OCI-LY1 (cell line): Measurements from ENCODE around the gene INPP4A.
A peak's percentile ranks its signal among the peaks of the same experiment; 100 is the strongest.

ENCODE experiments used
- H2AFZ ChIP-seq: fragments of 200-600 bp; sonication (generic), shearing (Covaris generic); 2 replicates; pipeline ENCODE4 v1.6.0; 2014; ENCODE audit warnings: antibody characterized with exemption, mild to moderate bottlenecking, low read length
- H3F3A ChIP-seq: fragments of 200-600 bp; sonication (generic), shearing (Covaris generic); 2 replicates; pipeline ENCODE4 v1.6.0; 2014; ENCODE audit warnings: mild to moderate bottlenecking, antibody characterized with exemption, low read length, moderate library complexity; ENCODE audit not compliant: insufficient read depth
- H3K27ac ChIP-seq: fragments of 200-600 bp; sonication (generic); 2 replicates; pipeline ENCODE4 v1.5.1; 2014; ENCODE audit warnings: low read length, mixed run types, mild to moderate bottlenecking, low read depth; ENCODE audit not compliant: poor library complexity, severe bottlenecking
- H3K27me3 ChIP-seq: fragments of 200-600 bp; sonication (generic); 2 replicates; pipeline ENCODE4 v1.6.0; 2014; ENCODE audit warnings: antibody characterized with exemption, mild to moderate bottlenecking, low read length, moderate library complexity; ENCODE audit not compliant: insufficient read depth
- H3K36me3 ChIP-seq: fragments of 200-600 bp; sonication (generic); 2 replicates; pipeline ENCODE4 v1.6.1; 2014; ENCODE audit warnings: mild to moderate bottlenecking, antibody characterized with exemption, low read length, moderate library complexity, mixed read lengths; ENCODE audit not compliant: insufficient read depth
- H3K4me1 ChIP-seq: fragments of 200-600 bp; sonication (generic); 2 replicates; pipeline ENCODE4 v1.5.1; 2014; ENCODE audit warnings: mild to moderate bottlenecking, low read length, moderate library complexity; ENCODE audit not compliant: insufficient read depth, severe bottlenecking
- H3K4me2 ChIP-seq: fragments of 200-600 bp; sonication (generic), shearing (Covaris generic); 2 replicates; pipeline ENCODE4 v1.6.1; 2014; ENCODE audit warnings: low read length
- H3K4me3 ChIP-seq: fragments of 200-600 bp; sonication (generic); 2 replicates; pipeline ENCODE4 v1.5.1; 2014; ENCODE audit warnings: low read length, low read depth, mild to moderate bottlenecking, mixed read lengths; ENCODE audit not compliant: poor library complexity, severe bottlenecking
- H3K79me2 ChIP-seq: fragments of 200-600 bp; shearing (Covaris generic); 2 replicates; pipeline ENCODE4 v1.6.1; 2016; ENCODE audit warnings: mixed run types, low read length, mixed read lengths; ENCODE audit not compliant: insufficient read depth
- H3K9ac ChIP-seq: fragments of 200-600 bp; sonication (generic), shearing (Covaris generic); 2 replicates; pipeline ENCODE4 v1.6.1; 2014; ENCODE audit warnings: mild to moderate bottlenecking, low read length, mixed read lengths
- H3K9me2 ChIP-seq: fragments of 200-600 bp; sonication (generic), shearing (Covaris generic); 2 replicates; pipeline ENCODE4 v1.6.1; 2014; ENCODE audit warnings: low read depth, mild to moderate bottlenecking, low read length, mixed read lengths
- H3K9me3 ChIP-seq: fragments of 200-600 bp; shearing (Covaris generic); 2 replicates; pipeline ENCODE4 v1.6.1; 2014; ENCODE audit warnings: low read length, mixed read lengths
- H4K20me1 ChIP-seq: fragments of 200-600 bp; sonication (generic), shearing (Covaris generic); 2 replicates; pipeline ENCODE4 v1.6.0; 2016; ENCODE audit warnings: mild to moderate bottlenecking, low read length; ENCODE audit not compliant: insufficient read depth
- CTCF ChIP-seq: fragments of 200-600 bp; sonication (generic), shearing (Covaris generic); IDR thresholded peaks from 2 replicates; pipeline ENCODE4 v1.5.1; 2017; ENCODE audit warnings: mild to moderate bottlenecking, antibody characterized with exemption, low read length, moderate library complexity, mixed read lengths
- EZH2 ChIP-seq: fragments of 200-600 bp; sonication (generic), shearing (Covaris generic); IDR thresholded peaks from 2 replicates; pipeline ENCODE4 v1.8.0; 2017; ENCODE audit warnings: borderline replicate concordance, mixed run types, mild to moderate bottlenecking, antibody characterized with exemption, low read length, moderate library complexity, mixed read lengths

The INPP4A gene

GRCh38 chr2:98608962-98609604, 164.4 kb downstream of the INPP4A start:
- Histone ChIP-seq H4K20me1 (no peaks in the 10 kb centered on the region), H3K79me2 (peaks cover 16% of the 10 kb centered on the region), H3K27ac (peak overlapping the region; percentile 54), H3K4me3 (peak overlapping the region; percentile 96), H3F3A (no peaks in the 10 kb centered on the region), H3K36me3 (peaks cover 37% of the 10 kb centered on the region), H2AFZ (peak overlapping the region; percentile 72; the same call in 1 of the 2 replicates), H3K9me2 (no peaks in the 10 kb centered on the region), H3K27me3 (no peaks in the 10 kb centered on the region), H3K4me2 (peak overlapping the region; percentile 98), H3K9ac (peak overlapping the region; percentile 97), H3K4me1 (peaks cover 34% of the 10 kb centered on the region), H3K9me3 (no peaks in the 10 kb centered on the region)
- TF ChIP-seq EZH2 (no peak), CTCF (no peak)

DNA sequence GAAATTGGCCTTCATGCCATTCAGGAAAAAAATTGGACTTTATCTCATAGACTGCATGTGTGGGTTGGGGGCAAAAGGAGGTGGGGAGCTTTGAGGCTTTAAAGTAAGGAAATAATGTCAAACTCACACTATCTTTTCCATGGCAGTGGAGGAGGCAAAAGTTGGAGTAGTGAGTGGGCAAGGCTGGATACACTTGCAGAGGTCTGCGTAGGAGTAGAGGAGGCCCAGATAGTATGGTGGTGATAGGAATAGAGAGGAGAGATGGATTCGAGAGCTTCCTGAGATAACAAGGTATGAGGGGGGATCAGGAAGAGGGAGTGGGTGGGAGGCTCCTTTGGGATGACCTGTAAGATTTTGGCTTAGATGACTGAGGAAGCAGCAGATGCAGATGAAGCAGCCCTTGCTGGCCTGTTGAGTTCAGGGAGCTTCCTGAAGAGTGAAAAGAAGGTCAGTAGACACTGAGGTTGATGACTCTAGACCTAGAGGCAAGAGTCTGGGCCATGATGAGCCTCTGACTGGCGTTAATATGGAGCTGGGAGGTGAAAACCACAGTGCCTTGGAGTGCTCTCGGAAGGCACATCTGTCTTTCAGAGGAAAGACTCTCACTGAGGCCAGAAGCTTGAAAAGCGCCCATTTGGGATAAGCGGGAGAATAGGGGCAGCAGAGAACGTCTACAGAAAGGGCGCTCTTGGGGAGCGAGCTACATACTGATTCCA, 169.5 kb downstream of the INPP4A start:
- Histone ChIP-seq H3K27ac (no peak overlapping the region), H3K79me2 (no peaks in the 10 kb centered on the region), H3F3A (no peaks in the 10 kb centered on the region), H3K4me1 (peaks cover 19% of the 10 kb centered on the region), H2AFZ (no peak overlapping the region), H3K4me2 (no peak overlapping the region), H3K9me3 (no peaks in the 10 kb centered on the region), H4K20me1 (no peaks in the 10 kb centered on the region), H3K4me3 (no peak overlapping the region), H3K9ac (no peak overlapping the region), H3K36me3 (peaks cover 76% of the 10 kb centered on the region), H3K9me2 (no peaks in the 10 kb centered on the region), H3K27me3 (no peaks in the 10 kb centered on the region)
- no peak for TF ChIP-seq CTCF
- no peak for TF ChIP-seq EZH2

DNA sequence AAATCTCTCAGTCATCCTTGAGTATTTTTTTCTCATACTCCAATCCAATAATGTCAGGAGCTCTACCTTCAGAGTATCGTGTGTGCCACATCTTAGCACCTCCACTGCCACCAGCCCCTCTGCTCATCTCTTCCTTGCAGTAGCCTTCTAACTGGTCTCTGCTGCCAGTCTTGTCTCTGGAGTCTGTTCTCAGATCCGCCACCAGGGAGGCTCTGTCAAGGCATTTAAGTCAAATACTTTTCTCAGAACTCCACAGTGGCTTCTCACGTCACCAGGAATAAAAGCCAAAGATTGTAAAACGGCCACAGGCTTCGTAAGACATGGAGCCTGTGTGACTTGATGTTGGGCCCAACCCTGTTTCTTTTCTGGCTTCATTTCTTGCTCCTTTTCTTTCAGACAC, 170.8 kb downstream of the INPP4A start:
- Histone ChIP-seq H2AFZ (no peak overlapping the region), H3K79me2 (no peaks in the 10 kb centered on the region), H3K36me3 (peaks cover 70% of the 10 kb centered on the region), H3K9ac (no peak overlapping the region), H3F3A (no peaks in the 10 kb centered on the region), H3K9me3 (no peaks in the 10 kb centered on the region), H3K27ac (no peak overlapping the region), H3K27me3 (no peaks in the 10 kb centered on the region), H3K9me2 (no peaks in the 10 kb centered on the region), H3K4me1 (peaks cover 6% of the 10 kb centered on the region), H3K4me3 (no peak overlapping the region), H4K20me1 (no peaks in the 10 kb centered on the region), H3K4me2 (no peak overlapping the region)
- no peak for TF ChIP-seq CTCF
- no peak for TF ChIP-seq EZH2
